HCT116 (cell line): ENCODE results near the gene ITIH3. TPM values are rescaled to one million over a fixed set of nuclear protein-coding genes. Genes with fewer than 3 reads are reported as not detected.
"Not testable (repeated sequence)": the region's sequence is repeated elsewhere in the genome, so short reads cannot be mapped to it uniquely, and the experiment has no call there.

Experiments used
- ATAC-seq: fragments of 200-7000 bp; cut with Tn5 transposase; 2 replicates; pipeline ENCODE4 v1.9.1; 2020; ENCODE audit warnings: mild to moderate bottlenecking, moderate library complexity
- BruUV-seq: library from RNA; stranded (reverse); fragments of 400-500 nt; replicated peaks from 2 replicates; lab custom pipeline; 2021; lab: Mats Ljungman, UMichigan
- CTCF ChIA-PET: fragments of 300-600 bp; sonication (Branson Sonifier 250); formaldehyde crosslinking; loops from one replicate; lab custom pipeline; 2021; ENCODE audit warnings: antibody characterized with exemption; lab: Charles Lee
- POLR2A ChIA-PET: fragments of 300-600, 350-600 bp; sonication (Branson Sonifier 250); formaldehyde crosslinking; loops from one replicate; lab custom pipeline; 2021; ENCODE audit warnings: antibody characterized with exemption; lab: Charles Lee
- RAD21 ChIA-PET, 2 experiments: fragments of 300-600 bp; sonication (Branson Sonifier 250); formaldehyde crosslinking; loops; one replicate each; lab custom pipeline; 2023; ENCODE audit warnings: low total read pairs in 2 of 2; ENCODE audit not compliant: uncharacterized antibody in 2 of 2, unreplicated experiment in 2 of 2, low non-redundant PET in 1 of 2; lab: Charles Lee
- DNase-seq: peaks from one replicate; pipeline ENCODE4 v3.0.0-alpha.2; 2010; ENCODE audit warnings: low read depth, low spot score
- H2AFZ ChIP-seq: fragments of 200-600 bp; shearing (Covaris generic), sonication (generic); 2 replicates; pipeline ENCODE4 v1.6.1; 2017; ENCODE audit warnings: low read depth, mixed run types, mixed read lengths, antibody characterized with exemption, low read length; ENCODE audit not compliant: poor library complexity, severe bottlenecking
- H3K27ac ChIP-seq: 2 replicates; pipeline ENCODE4 v1.5.1; 2012; ENCODE audit warnings: low read depth, low read length
- H3K27me3 ChIP-seq: fragments of 200-600 bp; sonication (generic); 2 replicates; pipeline ENCODE4 v1.6.1; 2016; ENCODE audit warnings: mixed run types, low read length, mixed read lengths; ENCODE audit not compliant: insufficient read depth
- H3K36me3 ChIP-seq, 2 experiments: fragments of 200-500 bp in 1 of 2; fragments of 200-600 bp in 1 of 2; sonication (Bioruptor generic) in 1 of 2; sonication (generic) in 1 of 2; 2 replicates each; pipeline versions ENCODE4 v1.5.1 to v1.6.1; 2014 to 2016; ENCODE audit warnings: low read length in 2 of 2, inconsistent platforms in 1 of 2, mixed read lengths in 1 of 2, mixed run types in 1 of 2; ENCODE audit not compliant: insufficient read depth in 2 of 2, control insufficient read depth in 1 of 2
- H3K4me1 ChIP-seq, 2 experiments: fragments of 200-600 bp in 1 of 2; sonication (generic) in 1 of 2; 2 replicates each; pipeline versions ENCODE4 v1.5.1 to v1.6.1; 2012 to 2017; ENCODE audit warnings: low read length in 2 of 2, inconsistent platforms in 1 of 2, mild to moderate bottlenecking in 1 of 2, mixed read lengths in 1 of 2, mixed run types in 1 of 2, moderate library complexity in 1 of 2; ENCODE audit not compliant: insufficient read depth in 2 of 2, control insufficient read depth in 1 of 2
- H3K4me2 ChIP-seq: fragments of 200-600 bp; sonication (generic); 2 replicates; pipeline ENCODE4 v1.6.1; 2017; ENCODE audit warnings: mixed run types, low read length, mixed read lengths
- H3K4me3 ChIP-seq, 2 experiments: fragments of 200-600 bp in 1 of 2; sonication (generic) in 1 of 2; replicated peaks in 1 of 2; 2 replicates each; pipeline ENCODE4 v1.5.1; 2011 to 2016; ENCODE audit warnings: low read length in 2 of 2, control low read depth in 1 of 2, low read depth in 1 of 2, mild to moderate bottlenecking in 1 of 2, mixed read lengths in 1 of 2, mixed run types in 1 of 2
- H3K79me2 ChIP-seq: fragments of 200-600 bp; sonication (generic); 2 replicates; pipeline ENCODE4 v1.6.1; 2017; ENCODE audit warnings: mild to moderate bottlenecking, mixed run types, low read length, moderate library complexity, mixed read lengths; ENCODE audit not compliant: insufficient read depth
- H3K9ac ChIP-seq: fragments of 200-600 bp; sonication (generic); 2 replicates; pipeline ENCODE4 v1.6.1; 2016; ENCODE audit warnings: low read length, mixed read lengths
- H3K9me2 ChIP-seq: fragments of 200-600 bp; sonication (generic), shearing (Covaris generic); 2 replicates; pipeline ENCODE4 v1.6.1; 2017; ENCODE audit warnings: mixed run types, mild to moderate bottlenecking, moderate library complexity; ENCODE audit not compliant: insufficient read depth
- H3K9me3 ChIP-seq, 2 experiments: fragments of 200-500 bp in 1 of 2; fragments of 200-600 bp in 1 of 2; sonication (Bioruptor generic) in 1 of 2; sonication (generic) in 1 of 2; 2 replicates each; pipeline ENCODE4 v1.6.1; 2014 to 2017; ENCODE audit warnings: low read length in 2 of 2, mixed read lengths in 2 of 2, inconsistent platforms in 1 of 2, low read depth in 1 of 2, mild to moderate bottlenecking in 1 of 2, mixed run types in 1 of 2, moderate library complexity in 1 of 2; ENCODE audit not compliant: control insufficient read depth in 1 of 2, insufficient read depth in 1 of 2
- H4K20me1 ChIP-seq: fragments of 200-600 bp; sonication (generic), shearing (Covaris generic); 2 replicates; pipeline ENCODE4 v1.6.1; 2017; ENCODE audit warnings: mixed run types, mild to moderate bottlenecking, moderate library complexity; ENCODE audit not compliant: insufficient read depth
- CEBPB ChIP-seq: IDR thresholded peaks from 2 replicates; pipeline ENCODE4 v1.6.1; 2012; ENCODE audit warnings: low read depth
- EZH2phosphoT487 ChIP-seq: fragments of 200-600 bp; IDR thresholded peaks from 2 replicates; pipeline ENCODE4 v1.6.1; 2018; ENCODE audit warnings: antibody characterized with exemption, borderline replicate concordance
- SIN3A ChIP-seq: IDR thresholded peaks from 2 replicates; pipeline ENCODE4 v1.6.1; 2012; ENCODE audit warnings: low read depth
- ZBTB33 ChIP-seq: IDR thresholded peaks from 2 replicates; pipeline ENCODE4 v1.6.1; 2011; ENCODE audit warnings: mild to moderate bottlenecking, low read length, moderate library complexity; ENCODE audit not compliant: insufficient replicate concordance; ENCODE audit errors: extremely low read depth
- ZFX ChIP-seq: fragments of 450-650 bp; IDR thresholded peaks from 2 replicates; pipeline ENCODE4 v1.6.1; 2017
- intact Hi-C: fragments of 100-400 bp; cut with micrococcal nuclease; formaldehyde crosslinking; loops from 2 replicates; pipeline ENCODE4 v1.10.0; 2022
- total RNA-seq: library from RNA; stranded (reverse); gene quantifications from one replicate; pipeline ENCODE4 v1.2.1, GENCODE V29; 2021; ENCODE audit not compliant: unreplicated experiment

Gene ITIH3
- total RNA-seq, 1 experiment from 2014 or later = 0.44 TPM

GRCh38 chr3:52775877-52776276 lies 18.7 kb upstream of the ITIH3 start:
- no peak overlapping the region for H3K4me3 ChIP-seq
- peak overlapping the region; percentile 32 for H2AFZ ChIP-seq
- POLR2A ChIA-PET = no interaction called here
- CTCF ChIA-PET = no interaction called here
- peaks cover 4 to 17% of the 10 kb centered on the region in 2 experiments; a peak in 3 of 4 replicates for H3K4me1 ChIP-seq
- DNase-seq (no peak), ATAC-seq (no peak)
- no peak for TF ChIP-seq CEBPB
- no peak for TF ChIP-seq ZBTB33
- TF ChIP-seq ZFX = no peak
- TF ChIP-seq SIN3A = no peak
- no peak for TF ChIP-seq EZH2phosphoT487
- no peaks in the 10 kb centered on the region for H3K9me3 ChIP-seq
- no peaks in the 10 kb centered on the region for H4K20me1 ChIP-seq
- no peaks in the 10 kb centered on the region for H3K36me3 ChIP-seq
- no peaks in the 10 kb centered on the region for H3K79me2 ChIP-seq
- RAD21 ChIA-PET = no interaction called here
- no peak overlapping the region for H3K27ac ChIP-seq
- BruUV-seq = no TSS peak
- peaks cover 7% of the 10 kb centered on the region; the same call in 1 of the 2 replicates for H3K27me3 ChIP-seq
- intact Hi-C loops = no loop called here
- H3K9ac ChIP-seq = no peak overlapping the region
- H3K4me2 ChIP-seq = no peak overlapping the region
- no peaks in the 10 kb centered on the region for H3K9me2 ChIP-seq

- DNase-seq, H3K36me3 ChIP-seq, H3K9ac ChIP-seq, H3K79me2 ChIP-seq, CTCF ChIA-PET, H4K20me1 ChIP-seq, ATAC-seq, H3K4me3 ChIP-seq, RAD21 ChIA-PET, H3K9me2 ChIP-seq, POLR2A ChIA-PET, H3K27ac ChIP-seq, intact Hi-C loops, BruUV-seq, H3K9me3 ChIP-seq: not testable (repeated sequence)
- Histone ChIP-seq H2AFZ (peak overlapping the region; percentile 32), H3K4me2 (peak overlapping the region; percentile 17; the same call in 1 of the 2 replicates), H3K4me1 (peaks cover 2 to 12% of the 10 kb centered on the region in 2 experiments; a peak in 3 of 4 replicates), H3K27me3 (peaks cover 10% of the 10 kb centered on the region; the same call in 1 of the 2 replicates)
Measured at GRCh38 chr3:52776486-52776885, 18.1 kb upstream of the ITIH3 start.
